ENCODE data around the gene HOXB4.

HOXB4 gene

GRCh38 chr17:48561884-48562810 lies 16.0 kb downstream of the HOXB4 start:
- DNase-seq (ENCODE audit: low read depth in 1 of 2, low spot score in 1 of 2): no peak

DNA sequence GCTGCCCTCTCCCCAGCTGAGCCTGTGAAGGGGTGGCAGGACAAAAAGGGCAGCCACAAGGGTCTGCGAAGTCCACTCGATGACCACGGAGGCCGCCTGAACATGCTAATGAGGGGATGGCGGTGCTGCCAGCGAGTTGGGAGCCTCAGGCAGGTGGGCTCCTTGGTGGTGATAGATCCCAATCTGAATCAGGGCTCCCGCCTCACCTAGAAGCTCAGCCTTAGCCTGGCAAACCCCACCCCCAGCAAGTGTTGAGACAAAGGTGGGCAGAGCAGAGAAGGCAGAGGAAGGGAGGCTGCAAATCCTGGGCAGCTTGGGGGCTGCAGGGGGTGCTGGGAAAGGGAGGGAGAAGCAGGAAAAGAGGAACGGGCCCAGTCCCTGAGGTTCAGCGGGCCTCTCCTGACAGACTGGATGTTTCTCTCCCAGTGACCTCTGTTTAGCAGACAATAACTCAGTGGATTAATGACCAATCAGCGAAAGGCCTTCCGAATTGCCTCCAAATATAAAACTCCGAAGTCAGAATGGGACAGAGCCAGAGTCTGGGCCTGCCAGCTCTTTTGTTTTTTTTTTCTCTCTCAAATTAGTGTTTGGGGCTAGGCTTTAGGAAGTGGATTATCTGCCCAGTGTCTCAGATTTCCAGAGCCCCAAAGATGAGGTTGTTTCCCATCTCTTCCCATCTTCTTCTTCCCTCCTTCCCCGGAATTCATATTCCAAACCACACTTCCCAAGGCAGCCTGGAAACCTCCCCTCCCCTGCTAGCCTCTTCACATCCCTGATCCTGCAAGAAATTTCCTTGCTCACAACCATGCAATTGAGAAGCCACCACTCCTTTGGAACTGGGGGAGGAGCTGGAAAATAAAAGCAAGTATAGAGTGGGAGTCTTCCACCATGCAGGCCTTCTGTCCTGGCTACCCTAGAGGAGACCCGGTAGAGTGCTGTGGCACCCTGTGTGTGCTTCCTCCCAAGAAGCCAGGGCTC lies 18.0 kb downstream of the HOXB4 start:
- DNase-seq (ENCODE audit: low read depth in 1 of 2, low spot score in 1 of 2): no peak

DNA sequence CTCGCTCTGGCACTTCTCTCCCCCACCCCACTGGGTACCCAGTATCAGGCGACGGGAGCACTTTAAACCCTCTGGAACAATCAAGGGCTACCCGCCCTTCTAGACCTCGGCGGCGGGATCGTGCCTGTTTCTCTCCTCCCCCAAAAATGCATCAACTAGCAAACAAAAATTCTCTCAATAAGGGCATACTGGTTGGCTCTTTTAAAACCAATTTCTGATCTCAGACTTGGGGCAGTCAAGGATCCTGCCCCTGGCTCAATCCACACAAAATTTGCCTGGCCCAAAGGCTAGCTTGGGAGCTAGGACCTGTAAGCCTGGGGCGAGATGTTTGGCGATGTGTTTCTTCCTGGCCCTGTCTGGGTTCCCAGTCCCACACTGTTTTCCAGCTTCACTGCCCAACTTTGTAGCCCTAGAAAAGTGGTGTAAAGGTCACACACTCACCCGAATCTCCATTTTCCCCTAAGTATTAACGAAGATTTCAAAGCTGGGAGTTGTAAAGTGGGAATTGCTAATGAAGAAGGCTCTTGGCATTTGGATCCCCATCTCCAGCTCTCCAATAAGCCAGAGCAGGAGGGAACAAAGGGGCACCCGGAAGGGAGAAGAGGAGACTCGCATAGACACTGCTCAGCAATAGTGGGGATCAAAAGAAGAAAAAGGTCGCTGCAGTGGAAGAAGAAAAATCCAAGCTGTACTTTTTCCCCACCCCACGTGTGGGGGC lies 18.9 kb downstream of the HOXB4 start:
- no peak for DNase-seq (ENCODE audit: low read depth in 1 of 2, low spot score in 1 of 2)

- no peak for DNase-seq (ENCODE audit: low read depth in 1 of 2, low spot score in 1 of 2)
Observed at GRCh38 chr17:48558831-48559121, 19.4 kb downstream of the HOXB4 start.

- no peak for DNase-seq (ENCODE audit: low read depth in 1 of 2, low spot score in 1 of 2)
Observed at GRCh38 chr17:48558057-48558830, 19.9 kb downstream of the HOXB4 start.

GRCh38 chr17:48556576-48557401 lies 21.4 kb downstream of the HOXB4 start:
- DNase-seq (ENCODE audit: low read depth in 1 of 2, low spot score in 1 of 2): no peak

DNA sequence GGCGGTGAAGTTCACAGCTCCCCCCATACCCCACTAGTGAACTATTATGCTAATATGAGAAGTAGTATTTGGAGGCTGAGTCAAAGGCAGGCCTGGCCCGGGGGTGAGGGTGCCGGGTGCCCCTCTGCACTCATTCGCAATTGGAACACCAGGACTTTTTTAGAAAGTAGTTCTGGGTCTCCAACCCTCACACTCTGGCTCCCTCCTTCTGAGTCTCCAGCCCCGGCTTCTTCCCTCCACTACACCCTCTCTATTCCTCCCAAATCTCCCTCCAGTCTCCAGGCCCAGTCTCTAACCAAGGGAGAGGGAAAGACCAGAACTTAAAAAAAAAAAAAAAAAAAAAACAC lies 21.9 kb downstream of the HOXB4 start:
- DNase-seq (ENCODE audit: low read depth in 1 of 2, low spot score in 1 of 2): no peak

DNA sequence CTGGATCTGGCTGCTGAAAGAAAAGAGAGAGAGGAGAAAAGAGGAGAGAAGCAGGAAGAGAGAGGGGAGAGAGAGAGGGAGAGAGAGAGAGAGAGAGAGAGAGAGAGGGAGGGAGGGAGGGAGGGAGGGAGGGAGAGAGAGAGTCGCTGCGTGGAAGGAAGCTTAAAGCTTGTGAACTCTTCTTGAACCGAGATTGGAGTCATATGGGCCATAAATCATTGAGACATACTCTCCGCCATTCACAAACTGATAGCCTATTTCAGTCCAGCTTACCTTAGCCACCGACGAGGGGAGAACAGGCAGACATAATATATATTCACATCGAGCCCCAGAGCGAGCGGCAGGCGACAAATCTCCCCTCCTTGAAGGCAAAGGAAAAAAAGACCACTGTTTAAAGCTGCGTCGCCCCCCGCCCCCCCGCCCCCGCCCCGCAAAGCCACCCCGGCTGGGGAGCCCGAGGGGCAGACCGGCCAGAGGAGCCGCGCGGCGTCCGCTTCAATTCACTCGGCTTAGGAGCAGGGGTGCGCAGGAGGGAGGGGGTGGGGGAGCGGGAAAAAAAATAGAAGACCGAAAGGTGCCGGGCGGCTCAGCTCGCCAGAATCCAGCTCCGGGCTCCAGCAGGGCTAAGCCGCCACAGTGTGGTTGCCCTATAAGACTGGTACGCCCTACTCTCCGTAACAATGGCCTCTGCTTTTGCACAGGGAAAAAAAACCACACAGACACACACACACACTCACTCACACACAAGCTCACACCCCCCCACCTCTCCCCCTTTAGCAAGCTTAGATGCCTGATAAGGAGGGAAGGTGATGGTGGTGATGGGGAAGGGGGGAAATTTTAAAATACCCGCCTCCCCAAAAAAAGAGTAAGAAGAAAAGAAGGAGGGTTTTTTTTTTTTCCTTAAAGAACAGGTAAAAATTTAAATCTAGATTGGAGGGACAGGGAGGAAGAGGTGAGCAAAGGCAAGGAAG lies 22.6 kb downstream of the HOXB4 start:
- DNase-seq (ENCODE audit: low read depth in 1 of 2, low spot score in 1 of 2): no peak

DNA sequence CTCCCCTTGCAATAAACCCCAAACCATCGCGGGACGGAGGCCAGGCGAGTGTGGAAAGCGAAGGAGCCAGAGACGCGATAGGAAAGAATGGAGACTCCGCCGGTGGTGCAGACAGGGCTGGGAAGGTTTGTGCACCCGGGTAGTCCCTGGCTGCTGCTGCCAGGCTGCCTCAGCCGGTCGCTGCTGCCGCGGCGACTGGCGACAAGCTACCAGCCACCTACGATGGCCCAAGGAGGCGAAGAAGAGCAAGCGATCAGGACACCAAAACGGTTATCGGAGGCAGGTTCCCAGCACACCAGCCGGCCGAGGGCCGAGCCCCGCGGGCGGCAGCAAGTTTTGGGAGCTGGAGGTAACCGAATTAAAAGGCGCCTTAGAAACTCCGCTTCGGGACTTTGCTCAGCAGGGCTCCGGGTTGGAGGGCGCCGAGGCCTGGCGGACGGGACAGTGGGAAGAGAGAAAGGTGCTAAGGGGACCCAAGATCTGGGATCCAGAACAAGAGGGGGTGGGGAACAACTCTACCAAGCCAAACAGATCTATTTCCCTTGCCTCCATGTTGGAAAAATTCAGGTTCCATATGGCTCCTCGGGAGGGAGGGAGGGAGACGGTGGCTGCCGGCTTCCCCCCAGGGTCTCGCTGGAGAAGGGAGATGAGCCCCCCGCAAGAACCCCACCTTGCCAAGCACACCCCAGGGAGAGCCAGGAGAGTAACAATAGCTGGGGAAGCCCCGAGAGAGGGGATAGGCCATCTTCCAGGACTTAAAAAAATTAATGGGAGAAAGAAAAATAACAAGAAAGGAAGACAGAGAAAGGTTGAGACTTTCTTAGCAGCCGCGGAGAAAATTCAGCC lies 23.5 kb downstream of the HOXB4 start:
- DNase-seq (ENCODE audit: low read depth in 1 of 2, low spot score in 1 of 2): no peak

- DNase-seq (ENCODE audit: low read depth in 1 of 2, low spot score in 1 of 2): no peak
Observed at GRCh38 chr17:48553826-48554225, 24.3 kb downstream of the HOXB4 start.

DNA sequence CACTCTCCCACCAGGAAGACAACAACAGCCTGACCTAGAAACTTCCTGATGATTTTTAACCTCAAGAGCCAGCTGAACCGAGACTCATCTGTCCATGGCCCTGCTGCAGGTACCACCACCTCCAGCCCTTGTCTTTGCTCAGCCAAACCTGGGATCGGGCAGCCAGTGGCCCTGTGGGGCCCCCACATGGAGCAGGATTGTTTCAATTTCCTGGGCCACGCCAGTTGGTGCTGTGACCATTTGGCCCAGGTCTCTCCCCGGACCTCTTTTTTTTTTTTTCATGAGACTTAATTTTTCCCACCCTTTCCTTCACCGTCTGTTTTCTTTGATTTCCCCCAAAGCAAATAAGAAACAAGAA lies 25.0 kb downstream of the HOXB4 start:
- no peak for DNase-seq (ENCODE audit: low read depth in 1 of 2, low spot score in 1 of 2)

DNA sequence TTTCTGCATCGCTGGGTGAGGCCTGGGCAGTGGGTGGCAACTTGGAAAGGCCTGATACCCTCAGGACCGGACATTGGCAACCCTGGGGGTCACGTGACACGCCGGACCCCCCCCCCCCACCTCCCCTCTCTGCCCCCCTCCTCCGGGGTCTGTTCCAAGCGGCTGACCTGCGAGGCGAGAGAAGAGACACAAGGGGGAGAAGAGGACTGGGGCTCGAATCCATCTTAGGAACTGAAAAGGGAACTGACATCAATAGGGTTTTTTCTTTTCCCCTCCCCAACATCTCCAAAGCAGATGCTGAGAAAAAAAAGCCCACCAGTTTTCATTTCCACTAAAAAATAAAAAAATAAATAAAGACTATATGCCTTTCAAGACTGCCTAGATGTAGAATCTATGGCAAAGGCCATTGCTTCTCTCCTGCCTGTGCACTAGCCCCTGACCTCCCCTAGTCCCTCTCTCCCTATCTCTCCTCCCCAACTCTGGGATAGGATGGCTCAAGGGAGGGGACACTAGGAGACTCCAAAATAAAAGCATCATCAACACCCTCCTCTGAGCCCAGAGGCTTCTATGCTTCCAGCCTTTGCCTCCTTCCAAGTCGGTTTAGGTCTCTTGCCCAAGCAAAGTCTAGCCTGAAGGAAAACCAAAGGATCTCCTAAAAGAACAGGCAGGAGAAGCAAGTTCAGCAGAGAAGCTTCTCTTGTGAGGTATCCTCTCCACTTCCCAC lies 25.5 kb downstream of the HOXB4 start:
- no peak for DNase-seq (ENCODE audit: low read depth in 1 of 2, low spot score in 1 of 2)

- no peak for DNase-seq (ENCODE audit: low read depth in 1 of 2, low spot score in 1 of 2)
Observed at GRCh38 chr17:48551596-48552465, 26.3 kb downstream of the HOXB4 start.

- DNase-seq (ENCODE audit: low read depth in 1 of 2, low spot score in 1 of 2): no peak
Observed at GRCh38 chr17:48551214-48551555, 27.0 kb downstream of the HOXB4 start.

GRCh38 chr17:48550502-48551213 lies 27.5 kb downstream of the HOXB4 start:
- no peak for DNase-seq (ENCODE audit: low read depth in 1 of 2, low spot score in 1 of 2)

All from activated CD4-positive, alpha-beta T cell treated with anti-CD3 and anti-CD28 coated beads, Interleukin-2, amount 50 U/mL, for 24 hours (primary cell).